ENCODE measurements around the gene MSRB1. TPM values are rescaled to one million over a fixed set of nuclear protein-coding genes. Genes with fewer than 3 reads are reported as not detected.
A peak's percentile ranks its signal among the peaks of the same experiment; 100 is the strongest.

Gene MSRB1
- total and polyA plus RNA-seq, 9 of the 15 experiments (the other 6 are each of a cell fraction or from before 2014, with no cell fraction given), result 5.4 to 33.7 (median 25.7) TPM

- TF ChIP-seq, protein P1, sequence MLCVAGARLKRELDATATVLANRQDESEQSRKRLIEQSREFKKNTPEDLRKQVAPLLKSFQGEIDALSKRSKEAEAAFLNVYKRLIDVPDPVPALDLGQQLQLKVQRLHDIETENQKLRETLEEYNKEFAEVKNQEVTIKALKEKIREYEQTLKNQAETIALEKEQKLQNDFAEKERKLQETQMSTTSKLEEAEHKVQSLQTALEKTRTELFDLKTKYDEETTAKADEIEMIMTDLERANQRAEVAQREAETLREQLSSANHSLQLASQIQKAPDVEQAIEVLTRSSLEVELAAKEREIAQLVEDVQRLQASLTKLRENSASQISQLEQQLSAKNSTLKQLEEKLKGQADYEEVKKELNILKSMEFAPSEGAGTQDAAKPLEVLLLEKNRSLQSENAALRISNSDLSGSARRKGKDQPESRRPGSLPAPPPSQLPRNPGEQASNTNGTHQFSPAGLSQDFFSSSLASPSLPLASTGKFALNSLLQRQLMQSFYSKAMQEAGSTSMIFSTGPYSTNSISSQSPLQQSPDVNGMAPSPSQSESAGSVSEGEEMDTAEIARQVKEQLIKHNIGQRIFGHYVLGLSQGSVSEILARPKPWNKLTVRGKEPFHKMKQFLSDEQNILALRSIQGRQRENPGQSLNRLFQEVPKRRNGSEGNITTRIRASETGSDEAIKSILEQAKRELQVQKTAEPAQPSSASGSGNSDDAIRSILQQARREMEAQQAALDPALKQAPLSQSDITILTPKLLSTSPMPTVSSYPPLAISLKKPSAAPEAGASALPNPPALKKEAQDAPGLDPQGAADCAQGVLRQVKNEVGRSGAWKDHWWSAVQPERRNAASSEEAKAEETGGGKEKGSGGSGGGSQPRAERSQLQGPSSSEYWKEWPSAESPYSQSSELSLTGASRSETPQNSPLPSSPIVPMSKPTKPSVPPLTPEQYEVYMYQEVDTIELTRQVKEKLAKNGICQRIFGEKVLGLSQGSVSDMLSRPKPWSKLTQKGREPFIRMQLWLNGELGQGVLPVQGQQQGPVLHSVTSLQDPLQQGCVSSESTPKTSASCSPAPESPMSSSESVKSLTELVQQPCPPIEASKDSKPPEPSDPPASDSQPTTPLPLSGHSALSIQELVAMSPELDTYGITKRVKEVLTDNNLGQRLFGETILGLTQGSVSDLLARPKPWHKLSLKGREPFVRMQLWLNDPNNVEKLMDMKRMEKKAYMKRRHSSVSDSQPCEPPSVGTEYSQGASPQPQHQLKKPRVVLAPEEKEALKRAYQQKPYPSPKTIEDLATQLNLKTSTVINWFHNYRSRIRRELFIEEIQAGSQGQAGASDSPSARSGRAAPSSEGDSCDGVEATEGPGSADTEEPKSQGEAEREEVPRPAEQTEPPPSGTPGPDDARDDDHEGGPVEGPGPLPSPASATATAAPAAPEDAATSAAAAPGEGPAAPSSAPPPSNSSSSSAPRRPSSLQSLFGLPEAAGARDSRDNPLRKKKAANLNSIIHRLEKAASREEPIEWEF (CRISPR knock-in tag; IDR thresholded peaks at IDR 0.05), result no peak
- TF ChIP-seq ZNF354B (CRISPR knock-in tag; IDR thresholded peaks at IDR 0.05), result no peak
- TF ChIP-seq NRF1 (conservative IDR thresholded peaks at IDR 0.05 in 1 of 2, IDR thresholded peaks at IDR 0.05 in 1 of 2), result no peak
- TF ChIP-seq U2AF2 (optimal IDR thresholded peaks at IDR 0.05; ENCODE audit: low read depth, low read length), result no peak
- TF ChIP-seq ZBTB40 (IDR thresholded peaks at IDR 0.05), result peak; percentile 42; the same call in 1 of the 2 replicates
- TF ChIP-seq ZBTB40 (CRISPR knock-in tag; IDR thresholded peaks at IDR 0.05), result no peak; the same call in 1 of the 2 replicates
- TF ChIP-seq, protein P2, sequence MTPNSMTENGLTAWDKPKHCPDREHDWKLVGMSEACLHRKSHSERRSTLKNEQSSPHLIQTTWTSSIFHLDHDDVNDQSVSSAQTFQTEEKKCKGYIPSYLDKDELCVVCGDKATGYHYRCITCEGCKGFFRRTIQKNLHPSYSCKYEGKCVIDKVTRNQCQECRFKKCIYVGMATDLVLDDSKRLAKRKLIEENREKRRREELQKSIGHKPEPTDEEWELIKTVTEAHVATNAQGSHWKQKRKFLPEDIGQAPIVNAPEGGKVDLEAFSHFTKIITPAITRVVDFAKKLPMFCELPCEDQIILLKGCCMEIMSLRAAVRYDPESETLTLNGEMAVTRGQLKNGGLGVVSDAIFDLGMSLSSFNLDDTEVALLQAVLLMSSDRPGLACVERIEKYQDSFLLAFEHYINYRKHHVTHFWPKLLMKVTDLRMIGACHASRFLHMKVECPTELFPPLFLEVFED (CRISPR knock-in tag; conservative IDR thresholded peaks at IDR 0.05), result no peak
- no peak for TF ChIP-seq MYC (IDR thresholded peaks at IDR 0.05; ENCODE audit: low read depth, low read length)
- no peak for TF ChIP-seq MYC (CRISPR knock-in tag; IDR thresholded peaks at IDR 0.05; ENCODE audit: borderline replicate concordance, low read depth)
- no peak for TF ChIP-seq CREB1 (IDR thresholded peaks at IDR 0.05)
- no peak for TF ChIP-seq CREB1 (CRISPR knock-in tag; IDR thresholded peaks at IDR 0.05)
- 0 out of 2 replicates have a peak, but pooled peaks have one; percentile 1 for TF ChIP-seq ZSCAN29 (IDR thresholded peaks at IDR 0.05)
Observed at GRCh38 chr16:1963806-1964505, 21.0 kb upstream of the MSRB1 start (continued).
